ENCODE data around the gene SP100. TPM values are rescaled to one million over a fixed set of nuclear protein-coding genes. Genes with fewer than 3 reads are reported as not detected.

SP100 gene
- total RNA-seq, 2 donors from 2014 or later: 0.11 to 0.70 TPM

GRCh38 chr2:230447455-230448451 is 31.8 kb downstream of the SP100 start:
- no peaks in the 10 kb centered on the region for H3K36me3 Mint-ChIP-seq (ENCODE audit: low read depth)
- Histone ChIP-seq H3K9me3 (ENCODE audit: control insufficient read depth, low read length) (no peaks in the 10 kb centered on the region), H3K9ac (ENCODE audit: extremely low read depth, low read length, poor library complexity, severe bottlenecking) (no peak overlapping the region), H3K4me1 (ENCODE audit: control insufficient read depth, insufficient read depth, low read length) (no peaks in the 10 kb centered on the region), H3K27ac (ENCODE audit: low read depth, low read length) (no peak overlapping the region), H3K27me3 (ENCODE audit: control insufficient read depth, insufficient read depth, low read length, poor library complexity, severe bottlenecking) (no peaks in the 10 kb centered on the region), H3K4me3 (ENCODE audit: low read length) (no peak overlapping the region), H3K36me3 (ENCODE audit: control insufficient read depth, insufficient read depth, low read length) (no peaks in the 10 kb centered on the region)
- WGBS, 2 experiments (ENCODE audit: insufficient coverage in 1 of 2, insufficient read length in 1 of 2): 86% methylated on average over 4 to 8 of the region's 8 CpGs
- no peak overlapping the region for H3K4me3 Mint-ChIP-seq
- no peaks in the 10 kb centered on the region for H3K4me1 Mint-ChIP-seq
- H3K27ac Mint-ChIP-seq: no peak overlapping the region
- H3K9me3 Mint-ChIP-seq: no peaks in the 10 kb centered on the region
- TF ChIP-seq CTCF (conservative IDR thresholded peaks at IDR 0.05): no peak
- DNase-seq: no peak
- H3K27me3 Mint-ChIP-seq (ENCODE audit: insufficient read depth): no peaks in the 10 kb centered on the region

GRCh38 chr2:230449901-230450467 is 34.0 kb downstream of the SP100 start:
- WGBS, 2 experiments (ENCODE audit: insufficient coverage in 1 of 2, insufficient read length in 1 of 2): 88 to 97% methylated on average over 3 to 5 of the region's 6 CpGs
- H3K4me3 Mint-ChIP-seq: no peak overlapping the region
- no peaks in the 10 kb centered on the region for H3K27me3 Mint-ChIP-seq (ENCODE audit: insufficient read depth)
- no peak for TF ChIP-seq CTCF (conservative IDR thresholded peaks at IDR 0.05)
- no peaks in the 10 kb centered on the region for H3K9me3 Mint-ChIP-seq
- Histone ChIP-seq H3K27ac (ENCODE audit: low read depth, low read length) (no peak overlapping the region), H3K9ac (ENCODE audit: extremely low read depth, low read length, poor library complexity, severe bottlenecking) (no peak overlapping the region), H3K4me1 (ENCODE audit: control insufficient read depth, insufficient read depth, low read length) (no peaks in the 10 kb centered on the region), H3K36me3 (ENCODE audit: control insufficient read depth, insufficient read depth, low read length) (no peaks in the 10 kb centered on the region), H3K27me3 (ENCODE audit: control insufficient read depth, insufficient read depth, low read length, poor library complexity, severe bottlenecking) (no peaks in the 10 kb centered on the region), H3K4me3 (ENCODE audit: low read length) (no peak overlapping the region), H3K9me3 (ENCODE audit: control insufficient read depth, low read length) (no peaks in the 10 kb centered on the region)
- no peak overlapping the region for H3K27ac Mint-ChIP-seq
- no peak for DNase-seq
- H3K4me1 Mint-ChIP-seq: no peaks in the 10 kb centered on the region
- H3K36me3 Mint-ChIP-seq (ENCODE audit: low read depth): no peaks in the 10 kb centered on the region

DNA sequence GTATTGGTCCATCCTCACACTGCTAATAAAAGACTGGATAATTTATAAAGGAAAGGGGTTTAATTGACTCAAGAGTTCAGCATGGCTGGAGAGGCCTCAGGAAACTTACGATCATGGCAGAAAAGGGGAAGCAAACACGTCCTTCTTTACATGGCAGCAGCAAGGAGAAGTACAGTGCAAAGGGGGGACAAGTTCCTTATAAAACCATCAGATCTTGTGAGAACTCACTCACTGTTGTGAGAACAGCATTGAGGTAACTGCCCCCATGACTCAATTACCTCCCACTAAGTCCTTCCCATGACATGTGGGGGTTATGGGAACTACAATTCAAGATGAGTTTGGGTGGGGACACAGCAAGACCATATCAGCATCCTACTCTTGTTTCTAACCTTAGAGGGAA is 37.0 kb downstream of the SP100 start:
- Histone ChIP-seq H3K36me3 (ENCODE audit: control insufficient read depth, insufficient read depth, low read length) (no peaks in the 10 kb centered on the region), H3K4me3 (ENCODE audit: low read length) (no peak overlapping the region), H3K27ac (ENCODE audit: low read depth, low read length) (no peak overlapping the region), H3K9ac (ENCODE audit: extremely low read depth, low read length, poor library complexity, severe bottlenecking) (no peak overlapping the region), H3K9me3 (ENCODE audit: control insufficient read depth, low read length) (no peaks in the 10 kb centered on the region), H3K27me3 (ENCODE audit: control insufficient read depth, insufficient read depth, low read length, poor library complexity, severe bottlenecking) (no peaks in the 10 kb centered on the region), H3K4me1 (ENCODE audit: control insufficient read depth, insufficient read depth, low read length) (no peaks in the 10 kb centered on the region)
- WGBS, 2 experiments (ENCODE audit: insufficient coverage in 1 of 2, insufficient read length in 1 of 2): 92 to 94% methylated on average over 2 of the region's 2 CpGs
- Mint-ChIP-seq H3K4me1 (no peaks in the 10 kb centered on the region), H3K27ac (no peak overlapping the region), H3K4me3 (no peak overlapping the region), H3K9me3 (no peaks in the 10 kb centered on the region), H3K36me3 (ENCODE audit: low read depth) (no peaks in the 10 kb centered on the region), H3K27me3 (ENCODE audit: insufficient read depth) (no peaks in the 10 kb centered on the region)
- no peak for DNase-seq
- no peak for TF ChIP-seq CTCF (conservative IDR thresholded peaks at IDR 0.05)

Data from endodermal cell (in vitro differentiated cells).